HCT116 (cell line): ENCODE measurements around the gene CFAP53. TPM values are rescaled to one million over a fixed set of nuclear protein-coding genes. Genes with fewer than 3 reads are reported as not detected.

Experiments
- ATAC-seq: fragments of 200-7000 bp; cut with Tn5 transposase; 2 replicates; pipeline ENCODE4 v1.9.1; 2020; ENCODE audit warnings: mild to moderate bottlenecking, moderate library complexity
- BruUV-seq: library from RNA; stranded (reverse); fragments of 400-500 nt; replicated peaks from 2 replicates; lab custom pipeline; 2021; lab: Mats Ljungman, UMichigan
- CTCF ChIA-PET: fragments of 300-600 bp; sonication (Branson Sonifier 250); formaldehyde crosslinking; loops from one replicate; lab custom pipeline; 2021; ENCODE audit warnings: antibody characterized with exemption; lab: Charles Lee
- POLR2A ChIA-PET: fragments of 300-600, 350-600 bp; sonication (Branson Sonifier 250); formaldehyde crosslinking; loops from one replicate; lab custom pipeline; 2021; ENCODE audit warnings: antibody characterized with exemption; lab: Charles Lee
- RAD21 ChIA-PET, 2 experiments: fragments of 300-600 bp; sonication (Branson Sonifier 250); formaldehyde crosslinking; loops; one replicate each; lab custom pipeline; 2023; ENCODE audit warnings: low total read pairs in 2 of 2; ENCODE audit not compliant: uncharacterized antibody in 2 of 2, unreplicated experiment in 2 of 2, low non-redundant PET in 1 of 2; lab: Charles Lee
- DNase-seq: peaks from one replicate; pipeline ENCODE4 v3.0.0-alpha.2; 2010; ENCODE audit warnings: low read depth, low spot score
- H2AFZ ChIP-seq: fragments of 200-600 bp; shearing (Covaris generic), sonication (generic); 2 replicates; pipeline ENCODE4 v1.6.1; 2017; ENCODE audit warnings: low read depth, mixed run types, mixed read lengths, antibody characterized with exemption, low read length; ENCODE audit not compliant: poor library complexity, severe bottlenecking
- H3K27ac ChIP-seq: 2 replicates; pipeline ENCODE4 v1.5.1; 2012; ENCODE audit warnings: low read depth, low read length
- H3K27me3 ChIP-seq: fragments of 200-600 bp; sonication (generic); 2 replicates; pipeline ENCODE4 v1.6.1; 2016; ENCODE audit warnings: mixed run types, low read length, mixed read lengths; ENCODE audit not compliant: insufficient read depth
- H3K36me3 ChIP-seq, 2 experiments: fragments of 200-500 bp in 1 of 2; fragments of 200-600 bp in 1 of 2; sonication (Bioruptor generic) in 1 of 2; sonication (generic) in 1 of 2; 2 replicates each; pipeline versions ENCODE4 v1.5.1 to v1.6.1; 2014 to 2016; ENCODE audit warnings: low read length in 2 of 2, inconsistent platforms in 1 of 2, mixed read lengths in 1 of 2, mixed run types in 1 of 2; ENCODE audit not compliant: insufficient read depth in 2 of 2, control insufficient read depth in 1 of 2
- H3K4me1 ChIP-seq, 2 experiments: fragments of 200-600 bp in 1 of 2; sonication (generic) in 1 of 2; 2 replicates each; pipeline versions ENCODE4 v1.5.1 to v1.6.1; 2012 to 2017; ENCODE audit warnings: low read length in 2 of 2, inconsistent platforms in 1 of 2, mild to moderate bottlenecking in 1 of 2, mixed read lengths in 1 of 2, mixed run types in 1 of 2, moderate library complexity in 1 of 2; ENCODE audit not compliant: insufficient read depth in 2 of 2, control insufficient read depth in 1 of 2
- H3K4me2 ChIP-seq: fragments of 200-600 bp; sonication (generic); 2 replicates; pipeline ENCODE4 v1.6.1; 2017; ENCODE audit warnings: mixed run types, low read length, mixed read lengths
- H3K4me3 ChIP-seq, 2 experiments: fragments of 200-600 bp in 1 of 2; sonication (generic) in 1 of 2; replicated peaks in 1 of 2; 2 replicates each; pipeline ENCODE4 v1.5.1; 2011 to 2016; ENCODE audit warnings: low read length in 2 of 2, control low read depth in 1 of 2, low read depth in 1 of 2, mild to moderate bottlenecking in 1 of 2, mixed read lengths in 1 of 2, mixed run types in 1 of 2
- H3K79me2 ChIP-seq: fragments of 200-600 bp; sonication (generic); 2 replicates; pipeline ENCODE4 v1.6.1; 2017; ENCODE audit warnings: mild to moderate bottlenecking, mixed run types, low read length, moderate library complexity, mixed read lengths; ENCODE audit not compliant: insufficient read depth
- H3K9ac ChIP-seq: fragments of 200-600 bp; sonication (generic); 2 replicates; pipeline ENCODE4 v1.6.1; 2016; ENCODE audit warnings: low read length, mixed read lengths
- H3K9me2 ChIP-seq: fragments of 200-600 bp; sonication (generic), shearing (Covaris generic); 2 replicates; pipeline ENCODE4 v1.6.1; 2017; ENCODE audit warnings: mixed run types, mild to moderate bottlenecking, moderate library complexity; ENCODE audit not compliant: insufficient read depth
- H3K9me3 ChIP-seq, 2 experiments: fragments of 200-500 bp in 1 of 2; fragments of 200-600 bp in 1 of 2; sonication (Bioruptor generic) in 1 of 2; sonication (generic) in 1 of 2; 2 replicates each; pipeline ENCODE4 v1.6.1; 2014 to 2017; ENCODE audit warnings: low read length in 2 of 2, mixed read lengths in 2 of 2, inconsistent platforms in 1 of 2, low read depth in 1 of 2, mild to moderate bottlenecking in 1 of 2, mixed run types in 1 of 2, moderate library complexity in 1 of 2; ENCODE audit not compliant: control insufficient read depth in 1 of 2, insufficient read depth in 1 of 2
- H4K20me1 ChIP-seq: fragments of 200-600 bp; sonication (generic), shearing (Covaris generic); 2 replicates; pipeline ENCODE4 v1.6.1; 2017; ENCODE audit warnings: mixed run types, mild to moderate bottlenecking, moderate library complexity; ENCODE audit not compliant: insufficient read depth
- CBX3 ChIP-seq: IDR thresholded peaks from 2 replicates; pipeline ENCODE4 v1.6.1; 2012; ENCODE audit warnings: low read depth
- CEBPB ChIP-seq: IDR thresholded peaks from 2 replicates; pipeline ENCODE4 v1.6.1; 2012; ENCODE audit warnings: low read depth
- EGR1 ChIP-seq: IDR thresholded peaks from 2 replicates; pipeline ENCODE4 v1.6.1; 2012; ENCODE audit warnings: low read depth
- ELF1 ChIP-seq: IDR thresholded peaks from 2 replicates; pipeline ENCODE4 v1.6.1; 2012; ENCODE audit warnings: low read depth, borderline replicate concordance
- JUND ChIP-seq: IDR thresholded peaks from 2 replicates; pipeline ENCODE4 v1.6.1; 2012
- RAD21 ChIP-seq: IDR thresholded peaks from 2 replicates; pipeline ENCODE4 v1.6.1; 2012; ENCODE audit warnings: low read depth, mild to moderate bottlenecking
- SP1 ChIP-seq: IDR thresholded peaks from 2 replicates; pipeline ENCODE4 v1.6.1; 2012; ENCODE audit warnings: low read depth
- TCF7L2 ChIP-seq: IDR thresholded peaks from 2 replicates; pipeline ENCODE4 v1.7.0; 2011; ENCODE audit warnings: borderline replicate concordance, inconsistent platforms; ENCODE audit not compliant: insufficient read depth, insufficient read length; ENCODE audit errors: extremely low read depth
- YY1 ChIP-seq: IDR thresholded peaks from 2 replicates; pipeline ENCODE4 v1.6.1; 2011; ENCODE audit warnings: low read length, low read depth, moderate library complexity, mild to moderate bottlenecking; ENCODE audit not compliant: insufficient replicate concordance; ENCODE audit errors: extremely low read depth
- ZNF274 ChIP-seq: fragments of 200-500 bp; sonication (Bioruptor generic); IDR thresholded peaks from 2 replicates; pipeline ENCODE4 v1.6.1; 2014; ENCODE audit warnings: mild to moderate bottlenecking, low read depth, low read length, inconsistent platforms
- intact Hi-C: fragments of 100-400 bp; cut with micrococcal nuclease; formaldehyde crosslinking; loops from 2 replicates; pipeline ENCODE4 v1.10.0; 2022
- total RNA-seq: library from RNA; stranded (reverse); gene quantifications from one replicate; pipeline ENCODE4 v1.2.1, GENCODE V29; 2021; ENCODE audit not compliant: unreplicated experiment
- TF ChIP-seq, protein P1 (sequence below): IDR thresholded peaks from 2 replicates; pipeline ENCODE4 v1.6.1; 2012
- TF ChIP-seq, protein P2 (sequence below): IDR thresholded peaks from 2 replicates; pipeline ENCODE4 v1.6.1; 2012; ENCODE audit warnings: low read depth

The CFAP53 gene
- total RNA-seq, 1 experiment from 2014 or later = 1.1 TPM

DNA sequence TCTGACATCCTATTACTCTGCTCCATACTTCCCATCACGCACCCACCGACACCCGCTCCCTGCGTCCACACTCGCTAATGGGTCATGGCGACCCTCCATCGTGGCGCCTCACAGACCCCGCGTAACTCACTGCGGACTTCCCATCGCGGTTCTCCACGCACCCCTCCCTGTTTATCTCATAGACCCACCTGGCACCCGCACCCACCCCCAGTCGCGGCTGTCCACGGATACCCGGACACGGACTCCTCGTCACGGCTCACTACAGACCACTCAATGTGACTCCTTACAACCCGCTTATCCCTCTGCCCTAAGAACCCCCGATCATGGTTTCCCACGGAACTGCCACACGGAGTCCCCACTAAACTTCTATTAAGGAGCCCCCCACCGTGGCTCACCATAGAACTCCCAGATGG is 20.7 kb upstream of the CFAP53 start:
- peaks cover 4 to 31% of the 10 kb centered on the region in 2 experiments; a peak in 3 of 4 replicates for H3K36me3 ChIP-seq
- peak; percentile 2 for ATAC-seq
- intact Hi-C loops = loop anchor here (2.0 to 10.0 kb wide), 4 partner anchors 46 to 792 kb away; partner anchors contain the start of gene RPL17
- H4K20me1 ChIP-seq = no peaks in the 10 kb centered on the region
- POLR2A ChIA-PET = no interaction called here
- no peak for TF ChIP-seq TCF7L2
- TF ChIP-seq, protein P1, sequence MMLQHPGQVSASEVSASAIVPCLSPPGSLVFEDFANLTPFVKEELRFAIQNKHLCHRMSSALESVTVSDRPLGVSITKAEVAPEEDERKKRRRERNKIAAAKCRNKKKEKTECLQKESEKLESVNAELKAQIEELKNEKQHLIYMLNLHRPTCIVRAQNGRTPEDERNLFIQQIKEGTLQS = no peak
- TF ChIP-seq, all 23 proteins: peak for 0
- Histone ChIP-seq H3K4me1 (peaks cover 5 to 27% of the 10 kb centered on the region in 2 experiments; a peak in 3 of 4 replicates), H2AFZ (no peak overlapping the region), H3K9me3 (no peaks in the 10 kb centered on the region), H3K4me2 (peak overlapping the region; percentile 89), H3K79me2 (peaks cover 22% of the 10 kb centered on the region), H3K9me2 (no peaks in the 10 kb centered on the region), H3K27ac (peak overlapping the region; percentile 48), H3K4me3 (peak overlapping the region; percentile 83 to 97), H3K27me3 (no peaks in the 10 kb centered on the region), H3K9ac (peak overlapping the region; percentile 89)
- no peak for DNase-seq
- ChIA-PET RAD21 (no interaction called here), CTCF (no interaction called here)
- no TSS peak for BruUV-seq

DNA sequence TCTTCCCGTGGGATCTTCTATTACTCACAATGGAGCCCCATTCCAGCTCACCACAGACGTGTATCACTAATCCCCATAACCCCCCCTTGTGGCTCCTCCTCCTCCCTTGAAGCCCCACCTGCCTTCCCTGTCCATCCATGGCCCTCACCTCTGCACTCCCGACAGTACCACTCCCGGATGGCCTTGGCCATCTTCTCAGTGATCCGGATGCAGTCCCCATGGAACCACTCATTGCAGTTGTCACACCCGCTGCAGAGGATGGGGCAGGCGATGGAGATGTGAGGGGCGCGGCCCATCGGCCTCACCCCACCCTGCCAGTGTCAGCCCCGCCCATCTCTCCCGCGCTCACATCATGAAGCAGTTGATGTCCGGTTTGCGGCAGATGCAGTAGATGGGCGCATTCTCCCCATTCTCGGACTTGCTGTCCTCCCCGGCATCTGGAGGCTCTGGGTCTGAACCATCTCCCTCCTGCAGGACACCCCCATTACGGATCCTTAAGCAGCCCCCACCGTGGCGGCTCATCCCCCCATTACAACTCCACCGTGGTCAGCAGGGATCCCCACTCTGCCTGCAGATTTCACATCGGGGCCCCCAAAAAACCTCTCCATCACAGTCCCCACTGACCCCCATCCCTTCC is 20.2 kb upstream of the CFAP53 start:
- Histone ChIP-seq H3K36me3 (peaks cover 4 to 34% of the 10 kb centered on the region in 2 experiments; a peak in 3 of 4 replicates), H3K9ac (peak overlapping the region; percentile 89), H2AFZ (no peak overlapping the region), H4K20me1 (no peaks in the 10 kb centered on the region), H3K4me2 (peak overlapping the region; percentile 89), H3K4me1 (peaks cover 5 to 31% of the 10 kb centered on the region in 2 experiments; a peak in 3 of 4 replicates), H3K79me2 (peaks cover 22% of the 10 kb centered on the region), H3K9me2 (no peaks in the 10 kb centered on the region), H3K27me3 (no peaks in the 10 kb centered on the region), H3K9me3 (no peaks in the 10 kb centered on the region), H3K4me3 (peak overlapping the region; percentile 83 to 97), H3K27ac (peak overlapping the region; percentile 48; the same call in 1 of the 2 replicates)
- no TSS peak for BruUV-seq
- TF ChIP-seq YY1 (no peak), EGR1 (no peak), CEBPB (no peak), ELF1 (no peak), SP1 (no peak), CBX3 (no peak), JUND (no peak), RAD21 (no peak), ZNF274 (no peak)
- TF ChIP-seq, protein P2, sequence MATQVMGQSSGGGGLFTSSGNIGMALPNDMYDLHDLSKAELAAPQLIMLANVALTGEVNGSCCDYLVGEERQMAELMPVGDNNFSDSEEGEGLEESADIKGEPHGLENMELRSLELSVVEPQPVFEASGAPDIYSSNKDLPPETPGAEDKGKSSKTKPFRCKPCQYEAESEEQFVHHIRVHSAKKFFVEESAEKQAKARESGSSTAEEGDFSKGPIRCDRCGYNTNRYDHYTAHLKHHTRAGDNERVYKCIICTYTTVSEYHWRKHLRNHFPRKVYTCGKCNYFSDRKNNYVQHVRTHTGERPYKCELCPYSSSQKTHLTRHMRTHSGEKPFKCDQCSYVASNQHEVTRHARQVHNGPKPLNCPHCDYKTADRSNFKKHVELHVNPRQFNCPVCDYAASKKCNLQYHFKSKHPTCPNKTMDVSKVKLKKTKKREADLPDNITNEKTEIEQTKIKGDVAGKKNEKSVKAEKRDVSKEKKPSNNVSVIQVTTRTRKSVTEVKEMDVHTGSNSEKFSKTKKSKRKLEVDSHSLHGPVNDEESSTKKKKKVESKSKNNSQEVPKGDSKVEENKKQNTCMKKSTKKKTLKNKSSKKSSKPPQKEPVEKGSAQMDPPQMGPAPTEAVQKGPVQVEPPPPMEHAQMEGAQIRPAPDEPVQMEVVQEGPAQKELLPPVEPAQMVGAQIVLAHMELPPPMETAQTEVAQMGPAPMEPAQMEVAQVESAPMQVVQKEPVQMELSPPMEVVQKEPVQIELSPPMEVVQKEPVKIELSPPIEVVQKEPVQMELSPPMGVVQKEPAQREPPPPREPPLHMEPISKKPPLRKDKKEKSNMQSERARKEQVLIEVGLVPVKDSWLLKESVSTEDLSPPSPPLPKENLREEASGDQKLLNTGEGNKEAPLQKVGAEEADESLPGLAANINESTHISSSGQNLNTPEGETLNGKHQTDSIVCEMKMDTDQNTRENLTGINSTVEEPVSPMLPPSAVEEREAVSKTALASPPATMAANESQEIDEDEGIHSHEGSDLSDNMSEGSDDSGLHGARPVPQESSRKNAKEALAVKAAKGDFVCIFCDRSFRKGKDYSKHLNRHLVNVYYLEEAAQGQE = no peak
- POLR2A ChIA-PET = no interaction called here
- peak; percentile 26 for DNase-seq
- peak; percentile 37 for ATAC-seq
- RAD21 ChIA-PET = no interaction called here
- intact Hi-C loops = loop anchor here (2.0 to 10.0 kb wide), 4 partner anchors 46 to 792 kb away; partner anchors contain the start of gene RPL17
- CTCF ChIA-PET = interaction anchor here (1.0 kb wide), 1 partner anchor 82 kb away, joined by 4 read pairs; no protein-coding TSS in a partner anchor
